ENCODE data around the gene HOXA13.

Gene HOXA13

DNA sequence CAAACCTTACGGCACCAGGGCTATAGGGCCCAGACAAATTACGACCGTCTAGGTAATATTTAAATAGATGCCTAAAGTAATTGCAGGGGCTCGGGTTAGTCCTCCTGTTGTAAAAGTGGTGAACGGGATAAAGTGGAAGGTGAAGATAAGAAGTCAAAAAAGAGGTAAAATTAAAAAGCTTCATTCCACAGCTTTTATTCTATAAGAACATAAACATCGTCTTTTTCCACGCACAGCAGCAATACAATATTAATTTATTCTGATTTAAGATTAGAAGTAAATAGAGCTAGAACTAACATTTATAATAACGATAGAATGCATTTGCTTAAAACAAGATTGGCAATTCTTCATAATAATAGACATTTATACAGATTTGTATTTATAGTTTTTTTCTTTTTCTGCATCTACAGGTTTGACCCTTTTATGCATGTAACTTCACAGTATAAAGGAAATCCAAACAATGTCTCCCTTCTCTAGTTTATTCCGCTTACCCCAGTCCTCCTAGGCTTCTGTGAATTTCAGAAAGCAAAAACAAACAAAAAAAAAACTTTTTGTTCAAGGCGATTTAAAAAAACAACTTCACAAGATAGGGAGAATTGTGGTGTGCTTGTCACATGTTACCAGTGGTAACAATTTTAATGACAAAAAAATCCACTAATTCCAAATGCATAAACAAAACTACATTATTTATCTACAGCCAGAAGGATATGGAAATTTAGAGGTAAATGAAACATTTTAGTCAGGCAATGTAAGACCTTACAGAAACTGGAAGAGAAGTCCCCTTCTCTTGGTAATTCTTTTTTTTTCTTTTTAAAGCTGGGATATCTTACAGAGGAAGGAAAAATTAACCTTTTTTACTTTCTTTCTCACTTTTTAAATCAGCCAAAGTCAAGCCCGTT lies 29.2 kb downstream of the HOXA13 start:
- no peak for DNase-seq (ENCODE audit: low read depth)

DNA sequence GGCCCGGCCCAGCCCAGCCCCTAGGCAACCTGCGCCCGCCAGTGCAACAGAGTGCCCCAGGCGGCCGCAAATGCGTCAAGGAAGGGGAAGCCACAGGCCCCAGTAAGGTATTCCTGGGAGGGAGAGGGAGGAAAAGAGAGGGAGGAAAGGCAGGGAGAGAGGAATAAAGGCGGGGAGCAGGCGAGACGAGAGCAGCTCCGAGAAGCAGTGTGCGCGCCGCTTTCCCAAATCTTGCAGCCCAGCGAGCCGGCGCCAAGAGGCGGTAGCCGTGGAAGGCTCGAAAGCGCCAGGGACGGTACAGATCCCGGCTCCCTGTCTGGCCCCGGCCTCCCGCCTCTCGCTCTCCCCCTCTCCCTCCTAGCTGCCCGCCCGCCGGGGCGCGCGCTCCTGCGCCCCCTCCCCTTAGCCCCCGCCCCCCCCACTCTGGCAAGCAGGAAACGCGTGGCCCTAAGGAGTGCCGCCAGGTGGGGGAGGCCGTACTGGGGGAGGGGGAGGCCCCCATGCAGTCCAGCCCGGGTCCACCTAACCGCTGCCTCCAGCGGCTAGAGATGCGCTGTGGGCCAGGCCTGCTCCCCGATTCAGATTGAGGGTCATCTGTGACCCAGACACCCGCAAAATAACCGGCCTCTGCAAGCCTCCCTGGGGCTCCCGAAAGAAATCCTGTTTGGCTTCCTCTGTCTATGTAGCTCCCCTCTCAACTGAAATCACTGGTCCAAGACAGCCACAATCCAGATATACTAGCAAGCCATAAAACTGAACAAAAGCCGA lies 30.0 kb downstream of the HOXA13 start:
- DNase-seq (ENCODE audit: low read depth): peak; percentile 38

DNA sequence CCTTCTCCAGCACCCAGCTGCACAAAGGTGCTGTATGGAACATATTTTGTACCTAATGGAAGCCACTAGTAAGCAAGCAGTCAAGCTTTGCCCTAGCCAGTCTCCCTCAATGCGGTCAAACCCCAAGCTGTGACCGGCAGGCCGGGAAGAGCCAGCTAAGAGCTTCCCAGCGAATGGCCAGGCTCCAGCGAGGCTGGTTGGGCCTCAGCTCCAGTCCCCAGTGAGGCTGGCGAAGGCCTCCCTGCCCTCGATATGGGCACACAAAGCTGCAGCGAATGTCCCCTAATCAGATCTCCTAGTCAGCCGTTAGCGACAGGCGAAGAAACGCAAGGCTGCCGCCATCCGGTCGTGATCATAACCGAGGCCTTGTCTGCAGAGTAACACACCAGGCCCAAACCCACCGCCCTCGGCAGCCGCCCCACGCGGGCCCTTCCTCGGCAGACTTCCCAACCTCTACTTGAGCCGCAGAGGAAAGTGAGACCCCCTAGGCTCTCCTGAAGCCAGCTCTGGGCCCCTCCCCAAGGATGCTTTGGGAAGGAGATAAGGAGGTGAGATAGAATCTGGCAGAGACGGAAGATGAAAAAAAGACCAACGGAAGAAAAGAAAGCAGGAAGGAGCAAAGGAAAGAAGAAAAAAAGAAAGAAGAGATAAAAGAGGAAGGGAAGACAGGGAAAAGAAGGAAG lies 31.5 kb downstream of the HOXA13 start:
- DNase-seq (ENCODE audit: low read depth): peak; percentile 76

DNA sequence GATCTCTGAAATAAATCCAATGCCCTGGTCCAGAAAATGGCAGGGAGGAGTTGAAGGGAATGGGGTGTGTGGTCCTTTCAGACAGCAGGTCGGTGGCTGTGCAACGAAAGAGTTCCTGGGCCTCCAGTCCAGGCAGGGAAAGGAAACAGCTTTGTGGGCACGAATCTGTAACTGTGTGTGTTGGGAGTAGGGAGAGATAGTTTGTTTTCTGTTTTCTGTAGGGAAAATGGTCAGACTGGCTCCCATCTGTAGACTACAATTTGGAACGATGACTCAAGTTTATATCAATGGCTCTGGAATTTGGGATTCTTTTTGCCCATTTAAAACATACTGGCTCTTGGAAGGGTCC lies 32.0 kb downstream of the HOXA13 start:
- DNase-seq (ENCODE audit: low read depth): no peak

DNA sequence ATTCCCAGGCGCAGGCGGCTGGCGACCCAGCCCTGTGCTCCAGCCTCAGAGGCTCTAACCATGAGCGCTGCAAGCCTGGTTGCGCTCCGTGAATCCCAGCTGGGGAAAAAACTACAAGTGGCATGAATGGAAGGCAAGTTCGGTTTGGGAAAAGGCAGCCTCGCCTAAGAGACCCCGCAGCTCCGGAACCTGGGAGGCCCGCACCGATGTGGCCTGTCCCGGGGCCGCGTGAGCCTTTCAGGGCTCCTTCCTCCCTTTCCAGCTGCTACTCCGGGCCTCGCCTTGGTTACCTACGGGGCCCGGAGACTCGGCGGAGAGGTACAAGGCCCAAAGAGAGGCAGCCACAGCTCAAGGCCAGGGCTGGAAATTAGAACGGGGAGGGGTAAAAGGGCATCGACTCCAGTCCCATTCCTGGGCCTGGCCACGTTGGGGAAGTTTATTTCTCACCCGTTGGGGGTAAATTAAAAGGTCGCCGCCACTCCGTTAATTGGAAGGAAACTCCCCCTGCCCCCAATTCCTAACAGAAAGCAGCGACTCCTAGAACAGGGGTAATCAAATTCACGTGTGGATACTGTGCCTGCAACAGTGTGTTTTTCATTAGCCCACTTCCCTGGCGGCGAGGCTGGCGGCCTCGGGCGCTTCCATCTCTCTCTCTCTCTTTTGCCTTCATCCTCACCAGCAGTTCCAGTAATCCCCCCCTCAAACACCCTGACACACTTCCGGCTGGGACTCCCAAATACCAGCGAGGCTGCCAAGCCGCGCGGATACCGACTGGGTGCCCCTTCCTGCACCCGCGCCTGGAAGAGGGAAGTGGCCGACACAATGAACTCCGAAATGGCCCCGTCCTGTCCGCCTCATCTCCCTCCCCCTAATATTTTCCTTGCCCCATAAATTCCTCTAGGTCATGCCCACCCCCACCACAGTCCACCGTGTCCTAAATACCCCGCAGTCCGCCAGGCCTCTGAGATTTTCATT lies 33.1 kb downstream of the HOXA13 start:
- peak; percentile 54 for DNase-seq (ENCODE audit: low read depth)

DNA sequence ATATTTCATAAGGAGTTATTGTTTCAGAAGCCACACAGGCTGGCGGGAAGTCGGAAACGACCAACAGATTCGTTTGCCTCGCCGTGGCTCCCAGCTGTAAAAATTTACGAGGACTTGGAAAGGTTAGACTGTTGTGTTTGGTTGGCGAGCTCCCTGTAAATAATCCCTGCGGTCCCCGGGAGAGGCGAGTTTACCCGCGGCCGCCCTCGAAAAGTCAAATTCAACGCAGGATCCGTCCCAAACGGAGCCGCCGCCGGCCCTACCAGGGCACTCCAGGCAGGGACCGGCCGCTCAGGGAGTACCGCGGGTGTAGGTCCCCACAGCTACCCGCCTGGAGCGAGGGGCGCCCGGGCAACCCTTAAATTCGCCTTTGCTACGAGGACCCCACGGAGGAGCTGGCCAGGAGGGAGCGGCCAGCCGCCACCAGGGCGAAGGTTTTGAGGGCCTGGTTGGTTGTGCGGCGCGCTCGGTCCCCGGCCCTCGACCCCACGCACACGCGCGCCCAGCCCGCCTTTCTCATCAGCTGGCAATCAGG lies 33.8 kb downstream of the HOXA13 start:
- DNase-seq (ENCODE audit: low read depth): no peak

DNA sequence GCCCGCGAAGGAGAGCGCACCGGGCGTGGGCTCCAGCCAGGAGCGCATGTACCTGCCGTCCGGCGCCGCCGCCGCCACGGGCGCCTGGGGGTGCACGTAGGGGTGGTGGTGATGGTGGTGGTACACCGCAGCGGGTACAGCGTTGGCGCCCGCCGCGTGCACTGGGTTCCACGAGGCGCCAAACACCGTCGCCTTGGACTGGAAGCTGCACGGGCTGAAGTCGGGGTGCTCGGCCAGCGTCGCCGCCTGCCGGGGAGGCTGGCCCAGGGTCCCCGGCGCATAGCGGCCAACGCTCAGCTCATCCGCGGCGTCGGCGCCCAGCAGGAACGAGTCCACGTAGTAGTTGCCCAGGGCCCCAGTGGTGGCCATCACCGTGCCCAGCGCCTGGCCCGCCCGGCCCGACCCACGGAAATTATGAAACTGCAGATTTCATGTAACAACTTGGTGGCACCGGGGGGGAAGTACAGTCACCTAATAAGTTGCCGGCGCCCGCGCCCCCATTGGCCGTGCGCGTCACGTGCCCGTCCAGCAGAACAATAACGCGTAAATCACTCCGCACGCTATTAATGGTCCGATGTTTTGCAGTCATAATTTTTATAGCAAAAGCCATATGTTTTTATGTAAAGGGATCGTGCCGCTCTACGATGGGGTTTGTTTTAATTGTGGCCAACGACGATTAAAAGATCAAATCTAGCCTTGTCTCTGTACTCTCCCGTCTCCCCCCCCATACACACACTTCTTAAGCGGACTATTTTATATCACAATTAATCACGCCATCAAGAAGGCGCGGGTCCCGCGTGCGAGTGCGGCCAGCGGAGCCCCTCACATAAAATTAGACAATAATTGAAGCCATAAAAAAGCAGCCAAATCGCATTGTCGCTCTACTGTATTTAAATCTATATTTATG lies 34.5 kb downstream of the HOXA13 start, which contains the start of gene HOXA9:
Gene HOXA9, minus strand, starts transcription at position 449 of the 907 bp plus-strand sequence. Its CDS starts 80 bp downstream, at position 369.
- DNase-seq (ENCODE audit: low read depth): peak; percentile 93

DNA sequence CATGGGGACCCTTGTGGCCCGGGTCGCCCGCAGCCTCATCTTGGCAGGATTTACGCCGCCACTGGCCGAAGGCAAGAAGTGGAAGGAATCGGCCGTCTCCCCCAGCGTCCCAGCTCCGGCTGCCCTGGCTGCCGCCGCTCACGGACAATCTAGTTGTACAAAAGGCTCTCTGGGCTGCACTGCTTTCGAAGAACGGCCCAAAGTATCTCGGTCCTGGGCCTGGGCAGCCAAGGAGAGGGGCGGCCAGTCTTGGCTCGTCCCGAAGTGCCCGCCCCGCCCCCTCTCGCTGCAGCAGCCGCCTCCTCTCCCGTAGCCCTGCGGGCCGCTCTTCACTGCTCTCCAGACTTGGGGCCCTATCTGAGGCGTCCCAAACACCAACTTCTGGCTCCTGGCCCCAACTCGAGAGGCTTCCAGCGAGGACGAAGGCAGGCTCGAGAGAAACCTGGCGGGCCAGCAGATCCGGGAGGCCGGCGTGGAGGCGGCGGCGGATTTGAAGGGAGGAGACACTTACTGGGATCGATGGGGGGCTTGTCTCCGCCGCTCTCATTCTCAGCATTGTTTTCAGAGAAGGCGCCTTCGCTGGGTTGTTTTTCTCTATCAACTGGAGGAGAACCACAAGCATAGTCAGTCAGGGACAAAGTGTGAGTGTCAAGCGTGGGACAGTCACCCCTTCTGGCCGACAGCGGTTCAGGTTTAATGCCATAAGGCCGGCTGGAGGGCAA lies 35.4 kb downstream of the HOXA13 start:
- DNase-seq (ENCODE audit: low read depth): no peak

DNA sequence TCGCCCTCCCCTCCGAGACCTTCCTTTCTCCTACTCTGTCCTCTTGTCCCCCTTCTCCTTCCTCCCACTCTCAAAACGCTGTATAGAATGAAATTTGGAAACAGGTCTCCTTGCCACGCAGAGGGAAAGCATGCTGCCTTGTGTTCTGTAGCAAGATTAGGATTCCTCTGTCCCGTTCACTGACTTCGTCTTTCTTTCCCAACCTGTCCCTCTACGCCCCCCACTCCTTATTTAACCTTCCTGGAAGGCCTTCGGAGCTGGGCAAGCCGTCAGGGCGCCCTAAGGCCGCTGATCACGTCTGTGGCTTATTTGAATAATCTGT lies 35.9 kb downstream of the HOXA13 start:
- DNase-seq (ENCODE audit: low read depth): no peak

DNA sequence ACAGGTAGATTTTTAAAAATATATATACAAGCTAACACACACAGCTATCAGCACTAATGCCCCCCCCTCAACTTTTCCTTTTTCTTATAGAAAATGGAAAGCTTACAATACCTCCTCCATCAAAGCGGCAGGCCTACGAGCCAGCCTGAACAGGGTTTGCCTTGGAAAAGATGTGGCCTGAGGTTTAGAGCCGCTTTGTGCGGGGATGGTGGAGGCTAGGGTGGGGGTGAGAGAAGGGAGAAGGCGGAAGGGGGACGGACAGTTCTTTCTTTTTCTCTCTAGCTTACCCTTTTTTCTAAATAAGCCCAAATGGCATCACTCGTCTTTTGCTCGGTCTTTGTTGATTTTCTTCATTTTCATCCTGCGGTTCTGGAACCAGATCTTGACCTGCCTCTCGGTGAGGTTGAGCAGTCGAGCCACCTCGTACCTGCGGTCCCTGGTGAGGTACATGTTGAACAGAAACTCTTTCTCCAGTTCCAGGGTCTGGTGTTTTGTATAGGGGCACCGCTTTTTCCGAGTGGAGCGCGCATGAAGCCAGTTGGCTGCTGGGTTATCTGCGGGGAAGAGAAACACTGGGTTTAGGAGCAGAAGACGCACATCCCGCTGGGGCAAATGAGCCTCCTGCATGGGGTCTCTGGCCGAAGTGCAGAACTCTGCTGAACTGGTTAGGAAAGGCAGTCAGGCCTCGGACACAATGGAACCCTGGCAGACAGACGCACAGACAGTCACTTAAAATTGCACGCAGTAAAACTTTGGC lies 36.4 kb downstream of the HOXA13 start:
- DNase-seq (ENCODE audit: low read depth): no peak

DNA sequence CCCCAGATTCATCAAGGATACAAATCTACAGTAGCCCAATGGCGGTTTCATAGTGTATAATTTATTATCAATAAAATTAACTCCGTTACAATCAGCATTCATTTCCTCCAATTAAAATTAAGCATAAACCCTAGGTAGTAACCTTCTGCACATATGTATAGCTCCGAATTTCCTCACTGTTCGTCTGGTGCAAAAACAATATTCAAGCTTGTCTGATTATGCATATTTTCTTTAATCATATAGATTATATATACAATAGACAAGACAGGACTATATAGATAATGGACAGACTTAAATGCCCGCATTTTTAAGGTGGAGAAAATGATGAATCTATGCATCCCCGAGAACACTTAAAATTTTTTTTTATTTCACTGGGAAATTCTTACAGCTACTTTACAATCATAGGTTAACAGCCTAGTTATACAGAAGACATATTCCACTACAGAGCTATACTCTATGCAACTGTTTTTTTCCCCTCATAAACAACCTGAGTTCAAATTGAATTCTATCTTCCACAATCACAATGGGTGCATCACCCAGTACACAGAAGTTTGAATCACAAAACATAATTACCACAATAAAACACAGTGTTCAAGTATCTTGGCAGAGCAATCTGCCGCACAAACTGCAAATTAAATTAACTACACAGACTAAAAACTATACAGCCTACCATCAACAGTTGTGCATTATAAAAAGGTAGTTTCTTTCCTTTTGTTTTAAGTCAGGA lies 37.2 kb downstream of the HOXA13 start:
- DNase-seq (ENCODE audit: low read depth): no peak

DNA sequence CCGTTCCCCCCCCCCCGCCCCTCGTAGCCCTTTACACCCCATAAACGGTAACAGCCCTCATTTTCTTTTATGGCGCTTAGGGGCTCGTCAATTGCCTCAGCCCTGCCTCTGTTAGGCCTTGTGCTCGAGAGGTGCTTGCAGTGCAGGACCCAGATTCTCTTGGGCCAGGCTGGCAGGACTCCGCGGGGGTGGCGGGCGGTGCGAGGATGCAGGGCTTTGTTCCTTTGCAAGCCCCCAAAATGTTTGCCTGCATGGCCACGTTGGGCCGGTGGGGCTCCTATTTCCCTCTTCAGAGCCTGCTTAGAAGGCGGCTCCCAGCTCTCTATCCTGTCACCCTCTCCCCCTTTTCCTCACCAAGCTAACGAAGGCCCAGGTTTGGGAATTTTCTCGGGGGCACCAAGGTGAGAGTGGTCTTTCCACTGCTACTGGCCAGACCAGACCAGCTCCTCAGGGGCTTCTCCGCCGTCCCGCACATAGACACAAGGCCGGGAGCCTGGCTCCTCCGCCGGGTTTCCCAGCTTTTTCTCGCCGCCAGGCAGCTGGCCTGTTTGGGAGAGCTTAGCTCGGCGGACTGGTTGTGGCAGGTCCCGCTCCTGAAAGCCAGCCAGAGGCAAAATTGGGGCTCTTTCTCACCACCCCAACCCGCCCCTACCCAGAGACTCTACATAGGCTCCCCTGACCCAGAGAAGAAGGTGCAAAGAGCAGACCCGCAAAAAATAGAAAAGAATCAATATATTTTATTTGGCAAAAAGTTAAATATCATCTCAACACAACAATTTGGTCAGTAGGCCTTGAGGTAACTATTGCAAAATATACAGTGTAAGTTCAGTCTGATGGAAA lies 38.0 kb downstream of the HOXA13 start:
- no peak for DNase-seq (ENCODE audit: low read depth)

DNA sequence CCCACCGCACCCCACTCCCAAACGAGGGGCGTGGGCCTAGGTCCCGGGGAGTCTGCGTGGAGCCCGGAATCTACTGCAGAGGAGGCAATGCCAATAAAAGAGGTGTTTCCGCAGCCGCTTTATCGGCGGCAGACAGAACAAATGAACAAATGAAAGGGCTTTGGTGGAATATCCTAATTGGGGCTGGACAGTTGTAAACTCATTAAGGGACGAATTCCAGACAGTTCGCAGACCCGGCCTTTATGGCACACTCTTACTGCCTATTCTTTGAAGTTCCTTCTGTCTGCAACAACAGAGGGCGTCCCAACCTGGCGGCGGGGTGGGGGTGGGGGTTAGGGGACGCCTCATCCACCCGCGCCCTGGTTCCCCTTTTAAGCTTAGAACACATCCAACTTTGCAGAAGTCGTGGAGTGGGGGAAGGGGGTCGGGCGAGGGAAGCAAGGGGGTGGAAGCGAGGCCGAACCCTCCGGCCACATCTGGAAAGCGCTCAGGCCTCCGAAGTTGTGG lies 38.6 kb downstream of the HOXA13 start:
- no peak for DNase-seq (ENCODE audit: low read depth)

DNA sequence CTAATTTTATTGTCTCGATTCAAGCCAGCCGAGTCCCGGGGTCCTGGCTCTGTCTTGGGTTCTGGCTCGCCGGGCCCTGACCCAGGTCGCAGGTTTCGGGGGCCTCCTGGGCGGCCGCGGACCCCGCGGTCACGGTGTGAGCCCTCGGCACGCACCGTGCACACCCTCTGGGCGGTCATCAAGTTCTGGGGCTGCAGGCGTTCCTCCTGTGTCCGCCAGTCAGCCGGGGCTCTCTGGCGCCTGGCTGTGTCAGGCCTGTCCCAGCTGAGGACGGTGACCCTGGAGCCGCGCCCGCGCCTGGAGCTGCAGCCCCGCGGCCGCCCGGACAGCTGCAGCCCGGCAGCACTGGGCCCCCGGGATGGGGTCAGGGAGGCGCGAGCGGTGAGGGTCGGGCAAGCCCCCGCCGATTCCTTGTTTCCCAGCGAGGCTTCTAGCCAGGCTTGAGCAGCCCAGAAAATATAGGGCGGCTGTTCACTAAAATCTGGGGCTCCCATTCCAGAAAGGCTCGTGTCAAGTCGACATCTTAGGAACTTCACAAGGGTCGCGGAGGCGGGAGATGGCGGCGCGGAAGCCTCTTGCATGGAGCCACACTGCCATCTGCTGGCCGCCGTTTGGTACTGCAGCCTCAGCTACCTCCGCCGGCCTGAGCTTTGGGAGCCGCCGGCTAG lies 39.2 kb downstream of the HOXA13 start:
- peak; percentile 58 for DNase-seq (ENCODE audit: low read depth)

DNA sequence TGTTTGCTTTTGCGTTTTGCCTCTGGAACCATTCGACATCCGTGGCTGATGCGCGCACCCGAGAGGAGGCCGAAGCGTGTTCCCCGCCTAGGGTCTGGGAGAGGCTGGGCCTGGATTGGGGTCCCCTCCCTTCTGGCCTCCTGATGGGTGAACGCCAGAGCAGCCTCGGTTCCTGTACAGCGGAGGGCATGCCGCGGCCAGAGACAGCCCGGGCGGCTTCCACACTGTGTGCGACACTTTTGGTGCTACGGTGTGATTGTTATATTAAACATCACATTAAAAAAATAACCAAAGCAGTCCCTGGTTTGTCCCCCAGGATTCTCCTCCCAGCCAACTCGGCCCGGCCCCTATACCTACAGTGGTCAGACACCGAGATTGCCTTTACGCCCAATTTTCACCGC lies 39.7 kb downstream of the HOXA13 start:
- DNase-seq (ENCODE audit: low read depth): no peak

All from HS-5 (cell line).